CD14-positive monocyte (primary cell): ENCODE results near the gene RHO. TPM values are rescaled to one million over a fixed set of nuclear protein-coding genes. Genes with fewer than 3 reads are reported as not detected.

ENCODE experiments used
- DNase-seq, 3 donors: peaks; one replicate each; pipeline ENCODE4 v3.0.0-alpha.2; 2011 to 2022
- H2AFZ ChIP-seq: 2 replicates; pipeline ENCODE4 v1.6.0; 2012; ENCODE audit warnings: mild to moderate bottlenecking, low read depth, low read length, inconsistent platforms; ENCODE audit not compliant: insufficient read depth, poor library complexity, severe bottlenecking
- H3K27ac ChIP-seq, 2 donors: 1 replicate in 1 of 2; 2 replicates in 1 of 2; pipeline ENCODE4 v1.5.1; 2012 to 2013; ENCODE audit warnings: low read length in 2 of 2, control low read depth in 1 of 2, inconsistent platforms in 1 of 2, low read depth in 1 of 2, mild to moderate bottlenecking in 1 of 2
- H3K27me3 ChIP-seq, 2 donors: one replicate each; pipeline versions ENCODE4 v1.6.0 to v1.6.1; 2011 to 2013; ENCODE audit warnings: low read length in 2 of 2; ENCODE audit not compliant: control insufficient read depth in 2 of 2, insufficient read depth in 2 of 2
- H3K36me3 ChIP-seq, 2 donors: replicated peaks in 1 of 2; 1 replicate in 1 of 2; 2 replicates in 1 of 2; pipeline versions ENCODE4 v1.5.1 to v1.6.1; 2012 to 2013; ENCODE audit warnings: low read length in 2 of 2, control low read depth in 1 of 2, inconsistent platforms in 1 of 2, mild to moderate bottlenecking in 1 of 2; ENCODE audit not compliant: insufficient read depth in 2 of 2, control insufficient read depth in 1 of 2
- H3K4me1 ChIP-seq, 2 donors: 1 replicate in 1 of 2; 2 replicates in 1 of 2; pipeline versions ENCODE4 v1.5.1 to v1.6.1; 2012 to 2013; ENCODE audit warnings: low read length in 2 of 2, control low read depth in 1 of 2, inconsistent platforms in 1 of 2, mild to moderate bottlenecking in 1 of 2, moderate library complexity in 1 of 2; ENCODE audit not compliant: insufficient read depth in 2 of 2, control insufficient read depth in 1 of 2
- H3K4me2 ChIP-seq: replicated peaks from 2 replicates; pipeline ENCODE3; 2012; ENCODE audit warnings: low read length, moderate library complexity, mild to moderate bottlenecking; ENCODE audit not compliant: poor library complexity, severe bottlenecking; ENCODE audit errors: extremely low read depth
- H3K4me3 ChIP-seq, 3 experiments: fragments of 200-600 bp in 1 of 3; sonication (generic) in 1 of 3; replicated peaks in 1 of 3; 1 replicate in 2 of 3; 2 replicates in 1 of 3; pipeline ENCODE4 v1.5.1; 2011 to 2013; ENCODE audit warnings: low read length in 3 of 3, mild to moderate bottlenecking in 3 of 3, control low read depth in 2 of 3, low read depth in 2 of 3, inconsistent platforms in 1 of 3, moderate library complexity in 1 of 3
- H3K79me2 ChIP-seq: 2 replicates; pipeline ENCODE4 v1.6.0; 2012; ENCODE audit warnings: mild to moderate bottlenecking, control low read depth, inconsistent platforms, low read length, moderate library complexity; ENCODE audit not compliant: insufficient read depth
- H3K9ac ChIP-seq: 2 replicates; pipeline ENCODE4 v1.6.0; 2017; ENCODE audit warnings: low read length, mild to moderate bottlenecking; ENCODE audit not compliant: insufficient read depth, poor library complexity, severe bottlenecking
- H3K9me3 ChIP-seq, 2 donors: replicated peaks in 1 of 2; 1 replicate in 1 of 2; 2 replicates in 1 of 2; pipeline versions ENCODE4 v1.5.1 to v1.6.1; 2012 to 2013; ENCODE audit warnings: low read length in 2 of 2, control low read depth in 1 of 2; ENCODE audit not compliant: control insufficient read depth in 1 of 2, insufficient read depth in 1 of 2
- H4K20me1 ChIP-seq: 2 replicates; pipeline ENCODE4 v1.6.0; 2012; ENCODE audit warnings: mild to moderate bottlenecking, low read length, control low read depth, moderate library complexity; ENCODE audit not compliant: insufficient read depth
- H3K27ac Mint-ChIP-seq, 7 donors: one replicate each; pipeline ENCODE4 v1.8.0; 2020; ENCODE audit warnings: mild to moderate bottlenecking in 7 of 7, mixed read lengths in 7 of 7, moderate library complexity in 6 of 7, inconsistent platforms in 2 of 7
- H3K27me3 Mint-ChIP-seq, 3 donors: one replicate each; pipeline ENCODE4 v1.8.0; 2021 to 2022; ENCODE audit warnings: low read depth in 3 of 3, mild to moderate bottlenecking in 3 of 3, mixed read lengths in 3 of 3, moderate library complexity in 3 of 3, inconsistent platforms in 1 of 3
- H3K36me3 Mint-ChIP-seq, 2 donors: one replicate each; pipeline ENCODE4 v1.8.0; 2020; ENCODE audit warnings: mixed read lengths in 2 of 2, inconsistent platforms in 1 of 2, mild to moderate bottlenecking in 1 of 2
- H3K4me1 Mint-ChIP-seq: one replicate; pipeline ENCODE4 v1.8.0; 2020; ENCODE audit warnings: mild to moderate bottlenecking, mixed read lengths
- H3K4me3 Mint-ChIP-seq, 2 donors: one replicate each; pipeline ENCODE4 v1.8.0; 2020; ENCODE audit warnings: mild to moderate bottlenecking in 2 of 2, mixed read lengths in 2 of 2, moderate library complexity in 1 of 2
- H3K9me3 Mint-ChIP-seq, 7 donors: one replicate each; pipeline ENCODE4 v1.8.0; 2020 to 2022; ENCODE audit warnings: mixed read lengths in 7 of 7, mild to moderate bottlenecking in 6 of 7, moderate library complexity in 6 of 7, inconsistent platforms in 2 of 7
- whole genome bisulfite sequencing: methylation state at CpG from one replicate; pipeline ENCODE4 v1.1.5; 2013; ENCODE audit warnings: missing lambda C conversion rate; ENCODE audit not compliant: insufficient coverage; 5-methylcytosine and 5-hydroxymethylcytosine counted together
- intact Hi-C, 2 donors: fragments of 100-400 bp; cut with micrococcal nuclease; formaldehyde crosslinking; loops; one replicate each; pipeline versions ENCODE4 v1.15.0 to v1.15.1; 2023
- polyA plus RNA-seq, 3 donors: library from polyadenylated mRNA; depleted of rRNA in 1 of 3; unstranded in 2 of 3; stranded (reverse) in 1 of 3; fragments of 300-500 nt in 2 of 3; fragments of >200 nt in 1 of 3; fragmentation: Illumina TruSeq in 2 of 3; gene quantifications; 1 replicate in 2 of 3; 2 replicates in 1 of 3; pipeline ENCODE4 v1.2.3, GENCODE V29; 2012 to 2021
- TF ChIP-seq, protein P1 (sequence below): fragments of 200-600 bp; IDR thresholded peaks from one replicate; pipeline ENCODE4 v1.8.0; 2022; ENCODE audit warnings: antibody characterized with exemption, mild to moderate bottlenecking

The RHO gene
- polyA plus RNA-seq, 3 donors: 0.03 TPM; not detected in 2

- Mint-ChIP-seq H3K4me3 (no peak overlapping the region), H3K36me3 (peaks cover 56 to 64% of the 10 kb centered on the region in 2 donors), H3K9me3 (no peaks in the 10 kb centered on the region), H3K27me3 (no peaks in the 10 kb centered on the region), H3K4me1 (peaks cover 4% of the 10 kb centered on the region), H3K27ac (no peak overlapping the region)
- Histone ChIP-seq H4K20me1 (no peaks in the 10 kb centered on the region), H3K27me3 (no peaks in the 10 kb centered on the region), H3K36me3 (peaks cover 18 to 79% of the 10 kb centered on the region in 2 donors), H3K4me2 (no peak overlapping the region), H3K4me1 (peaks cover 4% of the 10 kb centered on the region in 2 donors), H3K9ac (no peak overlapping the region), H3K27ac (no peak overlapping the region), H3K79me2 (no peaks in the 10 kb centered on the region), H3K4me3 (no peak overlapping the region), H2AFZ (no peak overlapping the region), H3K9me3 (no peaks in the 10 kb centered on the region)
- no peak for DNase-seq
- 98% methylated on average over 17 of the region's 18 CpGs for WGBS
- TF ChIP-seq, protein P1, sequence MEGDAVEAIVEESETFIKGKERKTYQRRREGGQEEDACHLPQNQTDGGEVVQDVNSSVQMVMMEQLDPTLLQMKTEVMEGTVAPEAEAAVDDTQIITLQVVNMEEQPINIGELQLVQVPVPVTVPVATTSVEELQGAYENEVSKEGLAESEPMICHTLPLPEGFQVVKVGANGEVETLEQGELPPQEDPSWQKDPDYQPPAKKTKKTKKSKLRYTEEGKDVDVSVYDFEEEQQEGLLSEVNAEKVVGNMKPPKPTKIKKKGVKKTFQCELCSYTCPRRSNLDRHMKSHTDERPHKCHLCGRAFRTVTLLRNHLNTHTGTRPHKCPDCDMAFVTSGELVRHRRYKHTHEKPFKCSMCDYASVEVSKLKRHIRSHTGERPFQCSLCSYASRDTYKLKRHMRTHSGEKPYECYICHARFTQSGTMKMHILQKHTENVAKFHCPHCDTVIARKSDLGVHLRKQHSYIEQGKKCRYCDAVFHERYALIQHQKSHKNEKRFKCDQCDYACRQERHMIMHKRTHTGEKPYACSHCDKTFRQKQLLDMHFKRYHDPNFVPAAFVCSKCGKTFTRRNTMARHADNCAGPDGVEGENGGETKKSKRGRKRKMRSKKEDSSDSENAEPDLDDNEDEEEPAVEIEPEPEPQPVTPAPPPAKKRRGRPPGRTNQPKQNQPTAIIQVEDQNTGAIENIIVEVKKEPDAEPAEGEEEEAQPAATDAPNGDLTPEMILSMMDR: no peak
- intact Hi-C loops: no loop called here
Observed at GRCh38 chr3:129502641-129503408, 25.6 kb upstream of the RHO start.

- WGBS: 96% methylated on average over 11 of the region's 13 CpGs
Observed at GRCh38 chr3:129503471-129504291, 24.8 kb upstream of the RHO start.

More at GRCh38 chr3:129503471-129504291, 24.8 kb upstream of the RHO start:
- intact Hi-C loops: no loop called here
- peaks cover 4% of the 10 kb centered on the region for H3K4me1 Mint-ChIP-seq
- no peak overlapping the region for H2AFZ ChIP-seq
- no peak overlapping the region for H3K27ac ChIP-seq
- no peaks in the 10 kb centered on the region for H3K79me2 ChIP-seq
- H3K4me3 ChIP-seq: no peak overlapping the region
- TF ChIP-seq, protein P1: no peak
- H4K20me1 ChIP-seq: no peaks in the 10 kb centered on the region
- peaks cover 62 to 71% of the 10 kb centered on the region in 2 donors for H3K36me3 Mint-ChIP-seq
- DNase-seq: no peak
- no peaks in the 10 kb centered on the region for H3K27me3 ChIP-seq
- H3K27ac Mint-ChIP-seq: no peak overlapping the region
- no peak overlapping the region for H3K4me3 Mint-ChIP-seq
- H3K9me3 ChIP-seq: no peaks in the 10 kb centered on the region
- no peaks in the 10 kb centered on the region for H3K9me3 Mint-ChIP-seq
- peaks cover 4% of the 10 kb centered on the region in 2 donors for H3K4me1 ChIP-seq
- no peak overlapping the region for H3K9ac ChIP-seq
- no peaks in the 10 kb centered on the region for H3K27me3 Mint-ChIP-seq
- no peak overlapping the region for H3K4me2 ChIP-seq
- peaks cover 18 to 77% of the 10 kb centered on the region in 2 donors for H3K36me3 ChIP-seq
